GM19397 (cell line): ENCODE results near the gene ERFE.

Source experiments
- ATAC-seq: cut with Tn5 transposase; IDR thresholded peaks from one replicate; pipeline ENCODE4 v1.9.1; 2021; ENCODE audit warnings: mild to moderate bottlenecking, moderate library complexity; ENCODE audit not compliant: unreplicated experiment

ERFE gene

GRCh38 chr2:238138331-238139195 is 20.2 kb upstream of the ERFE start, which contains the start of gene KLHL30:
Gene KLHL30 (plus strand): TSS chr2:238138668. CDS start chr2:238140755, 2,087 bp downstream.
- ATAC-seq: no peak

GRCh38 chr2:238139196-238140039 is 19.4 kb upstream of the ERFE start:
- no peak for ATAC-seq

GRCh38 chr2:238140040-238140439 is 18.7 kb upstream of the ERFE start:
- no peak for ATAC-seq

GRCh38 chr2:238140721-238141540 is 17.8 kb upstream of the ERFE start:
- ATAC-seq: no peak

GRCh38 chr2:238141541-238142318 is 17.0 kb upstream of the ERFE start:
- ATAC-seq: no peak

- no peak for ATAC-seq
Observed at GRCh38 chr2:238142382-238143205, 16.2 kb upstream of the ERFE start.

GRCh38 chr2:238143239-238143951 is 15.4 kb upstream of the ERFE start:
- ATAC-seq: no peak

GRCh38 chr2:238144262-238144661 is 14.5 kb upstream of the ERFE start:
- ATAC-seq: no peak

GRCh38 chr2:238145046-238145445 is 13.7 kb upstream of the ERFE start:
- ATAC-seq: no peak

- no peak for ATAC-seq
Observed at GRCh38 chr2:238145851-238146250, 12.9 kb upstream of the ERFE start.

GRCh38 chr2:238146884-238147544 is 11.8 kb upstream of the ERFE start:
- ATAC-seq: no peak

- no peak for ATAC-seq
Observed at GRCh38 chr2:238148981-238149380, 9.8 kb upstream of the ERFE start.

GRCh38 chr2:238149841-238150572 is 8.8 kb upstream of the ERFE start:
- no peak for ATAC-seq

- no peak for ATAC-seq
Observed at GRCh38 chr2:238150686-238151085, 8.1 kb upstream of the ERFE start.

- no peak for ATAC-seq
Observed at GRCh38 chr2:238151205-238151604, 7.6 kb upstream of the ERFE start.

GRCh38 chr2:238151628-238152235 is 7.0 kb upstream of the ERFE start:
- no peak for ATAC-seq
